HepG2 (cell line): ENCODE measurements around the gene PDCD11. TPM values are rescaled to one million over a fixed set of nuclear protein-coding genes. Genes with fewer than 3 reads are reported as not detected.

Source experiments
- ATAC-seq: fragments of 200-7000 bp; cut with Tn5 transposase; 3 replicates; pipeline ENCODE4 v1.9.1; 2020; ENCODE audit warnings: mild to moderate bottlenecking, moderate library complexity
- BruUV-seq: library from RNA; stranded (reverse); fragments of 400-500 nt; replicated peaks from 2 replicates; lab custom pipeline; 2021; lab: Mats Ljungman, UMichigan
- CTCF ChIA-PET: fragments of 300-600 bp; formaldehyde crosslinking; extraction: SDS; loops from one replicate; lab custom pipeline; 2021; ENCODE audit warnings: low total read pairs, inconsistent platforms, low intra/inter-chr PET ratio; lab: Yijun Ruan, JAX
- POLR2A ChIA-PET: fragments of 350-600 bp; sonication (Branson Sonifier 250); formaldehyde crosslinking; loops from one replicate; lab custom pipeline; 2020; ENCODE audit warnings: antibody characterized with exemption, inconsistent platforms; lab: Yijun Ruan, JAX
- DNase-seq: peaks from one replicate; pipeline ENCODE4 v3.0.0-alpha.2; 2015; ENCODE audit warnings: low spot score
- FAIRE-seq: peaks from 3 replicates; lab custom pipeline; 2011; peaks lifted over from hg19 to GRCh38; lab: Jason Lieb, UNC
- H2AFZ ChIP-seq: one replicate; pipeline ENCODE4 v1.6.1; 2011; ENCODE audit warnings: low read length, inconsistent platforms
- H3K27ac ChIP-seq: fragments of 300-600 bp; 3 replicates; pipeline ENCODE4 v1.8.0; 2011; ENCODE audit warnings: mixed run types, mild to moderate bottlenecking, mixed read lengths, low read length, inconsistent platforms; ENCODE audit not compliant: insufficient read depth; ENCODE audit errors: extremely low read length
- H3K27me3 ChIP-seq, 2 experiments: fragments of 200-600 bp in 1 of 2; 2 replicates in 1 of 2; 3 replicates in 1 of 2; pipeline versions ENCODE4 v1.6.0 to v1.8.0; 2011; ENCODE audit warnings: low read length in 2 of 2, mild to moderate bottlenecking in 2 of 2, moderate library complexity in 2 of 2, inconsistent platforms in 1 of 2; ENCODE audit not compliant: insufficient read depth in 2 of 2, control insufficient read depth in 1 of 2
- H3K36me3 ChIP-seq, 2 experiments: fragments of 200-600 bp in 1 of 2; replicated peaks in 1 of 2; 2 replicates in 1 of 2; 3 replicates in 1 of 2; pipeline versions ENCODE4 v1.5.1 to v1.8.0; 2011; ENCODE audit warnings: low read length in 2 of 2, inconsistent platforms in 1 of 2; ENCODE audit not compliant: insufficient read depth in 2 of 2, control insufficient read depth in 1 of 2
- H3K4me1 ChIP-seq: 2 replicates; pipeline ENCODE4 v1.5.1; 2012; ENCODE audit warnings: low read length, inconsistent platforms; ENCODE audit not compliant: insufficient read depth
- H3K4me2 ChIP-seq: 2 replicates; pipeline ENCODE4 v1.6.0; 2011; ENCODE audit warnings: low read depth, low read length, inconsistent platforms
- H3K4me3 ChIP-seq, 3 experiments: fragments of 200-600 bp in 1 of 3; sonication (generic), shearing (Covaris generic) in 1 of 3; replicated peaks in 1 of 3; 2 replicates each; pipeline ENCODE4 v1.5.1; 2011 to 2016; ENCODE audit warnings: low read length in 3 of 3, inconsistent platforms in 2 of 3, low read depth in 2 of 3, mild to moderate bottlenecking in 2 of 3, control low read depth in 1 of 3, mixed read lengths in 1 of 3; ENCODE audit not compliant: insufficient read depth in 1 of 3
- H3K79me2 ChIP-seq: one replicate; pipeline ENCODE4 v1.6.1; 2011; ENCODE audit warnings: low read length, inconsistent platforms; ENCODE audit not compliant: insufficient read depth
- H3K9ac ChIP-seq: 2 replicates; pipeline ENCODE4 v1.6.0; 2011; ENCODE audit warnings: mild to moderate bottlenecking, low read depth, low read length, inconsistent platforms; ENCODE audit not compliant: insufficient read depth
- H3K9me3 ChIP-seq: 2 replicates; pipeline ENCODE4 v1.5.1; 2012; ENCODE audit warnings: mild to moderate bottlenecking, low read length
- H4K20me1 ChIP-seq: 2 replicates; pipeline ENCODE4 v1.6.0; 2011; ENCODE audit warnings: inconsistent platforms, mild to moderate bottlenecking, low read length, moderate library complexity; ENCODE audit not compliant: insufficient read depth
- CSRNP1 ChIP-seq: sonication (generic); formaldehyde crosslinking; IDR thresholded peaks from 2 replicates; pipeline ENCODE4 v1.8.1; 2023; ENCODE audit warnings: mild to moderate bottlenecking, missing genetic modification reagents
- FOXP4 ChIP-seq: sonication (generic); formaldehyde crosslinking; IDR thresholded peaks from 2 replicates; pipeline ENCODE4 v1.4.0; 2020; ENCODE audit warnings: missing genetic modification reagents
- NFIC ChIP-seq: IDR thresholded peaks from 2 replicates; pipeline ENCODE4 v1.6.1; 2012; ENCODE audit warnings: mild to moderate bottlenecking, low read length, inconsistent platforms
- PRDM4 ChIP-seq: sonication (generic); formaldehyde crosslinking; IDR thresholded peaks from 2 replicates; pipeline ENCODE4 v1.9.0; 2021; ENCODE audit warnings: missing genetic modification reagents, borderline replicate concordance
- ZBTB38 ChIP-seq: sonication (generic); formaldehyde crosslinking; IDR thresholded peaks from 2 replicates; pipeline ENCODE4 v1.5.1; 2020; ENCODE audit warnings: mild to moderate bottlenecking, missing genetic modification reagents
- ZNF709 ChIP-seq: sonication (generic); formaldehyde crosslinking; IDR thresholded peaks from 2 replicates; pipeline ENCODE4 v1.5.0; 2020; ENCODE audit warnings: mild to moderate bottlenecking, missing genetic modification reagents
- ZNF850 ChIP-seq: sonication (generic); formaldehyde crosslinking; conservative IDR thresholded peaks from 2 replicates; pipeline ENCODE4 v1.9.0; 2021; ENCODE audit warnings: mild to moderate bottlenecking, missing genetic modification reagents
- WGBS: methylation state at CpG from one replicate; pipeline ENCODE4 v1.1.6; 2017; ENCODE audit warnings: low lambda C conversion rate; 5-methylcytosine and 5-hydroxymethylcytosine counted together
- in situ Hi-C: cut with HindIII; loops from 2 replicates; pipeline ENCODE4 v1.10.0; 2017; ENCODE audit warnings: low pct_unique_long_range_greater_than_20kb; ENCODE audit not compliant: extremely low pct_ligation_motif_present
- intact Hi-C: fragments of 100-400 bp; cut with micrococcal nuclease; formaldehyde crosslinking; loops from one replicate; pipeline ENCODE4 v1.10.0; 2022; ENCODE audit not compliant: unreplicated experiment
- polyA plus RNA-seq, 8 experiments: library from polyadenylated mRNA; depleted of rRNA in 3 of 8; stranded (reverse) in 7 of 8; unstranded in 1 of 8; fragments of >200 nt; fragmentation: Illumina TruSeq in 4 of 8; extraction: Trizol in 4 of 8; gene quantifications; 2 replicates each; pipeline versions ENCODE4 v1.2.1 to v1.2.3, GENCODE V29; 2011 to 2016; ENCODE audit warnings: low read depth in 4 of 8, missing spikeins in 1 of 8, mixed read lengths in 1 of 8; ENCODE audit not compliant: insufficient read depth in 1 of 8
- total RNA-seq, 5 experiments: library from RNA; depleted of rRNA; stranded (reverse); fragments of >200 nt; fragmentation: Illumina TruSeq; extraction: Trizol; gene quantifications; 2 replicates each; pipeline ENCODE4 v1.2.3, GENCODE V29; 2016; ENCODE audit warnings: low read depth in 1 of 5

Gene PDCD11
- total and polyA plus RNA-seq, 2 of the 13 experiments (the other 11 are each of a cell fraction or from before 2014, with no cell fraction given) = 12.8 to 52.8 TPM

GRCh38 chr10:103396789-103397087 lies 312 bp downstream of the PDCD11 start (continued):
- TF ChIP-seq ZNF850 (CRISPR knock-in tag) (no peak), FOXP4 (CRISPR knock-in tag) (peak; percentile 6; the same call in 1 of the 2 replicates), PRDM4 (CRISPR knock-in tag) (0 out of 2 replicates have a peak, but pooled peaks have one; percentile 46), ZNF709 (CRISPR knock-in tag) (no peak; the same call in 1 of the 2 replicates), NFIC (no peak)
- TF ChIP-seq, all 625 proteins: peak for 35

- Histone ChIP-seq H3K27me3 (no peaks in the 10 kb centered on the region; a peak in 1 of 5 replicates), H3K36me3 (peaks cover 9 to 35% of the 10 kb centered on the region in 2 experiments; a peak in 4 of 5 replicates), H3K27ac (peak overlapping the region; percentile 55), H3K4me2 (peak overlapping the region; percentile 88), H3K9ac (peak overlapping the region; percentile 93), H3K79me2 (peaks cover 55% of the 10 kb centered on the region), H2AFZ (no peak overlapping the region), H4K20me1 (no peaks in the 10 kb centered on the region), H3K4me3 (peak overlapping the region; percentile 71 to 94 (median 84)), H3K4me1 (peaks cover 49% of the 10 kb centered on the region), H3K9me3 (no peaks in the 10 kb centered on the region)
- ChIA-PET CTCF (no interaction called here), POLR2A (interaction anchor here (0.8 to 1.8 kb wide), 8 partner anchors 8 to 265 kb away, joined by 3 to 10 read pairs (median 4); partner anchors contain the start of gene TAF5)
- BruUV-seq = no TSS peak
- intact Hi-C loops = no loop called here
- TF ChIP-seq ZBTB38 (CRISPR knock-in tag) (peak; percentile 45; the same call in 1 of the 2 replicates), CSRNP1 (CRISPR knock-in tag) (no peak)
- DNase-seq (no peak), ATAC-seq (no peak), FAIRE-seq (no peak)
- in situ Hi-C loops = no loop called here
- WGBS = 40% methylated on average over 19 of the region's 19 CpGs
Measured at GRCh38 chr10:103397191-103397825, 882 bp downstream of the PDCD11 start.
